Measurements from ENCODE around the gene BTBD9.

- TF ChIP-seq POLR2A (IDR thresholded peaks at IDR 0.05) (no peak), CTCF (IDR thresholded peaks at IDR 0.05) (no peak)
Measured at GRCh38 chr6:38527371-38527770, 112.4 kb downstream of the BTBD9 start.
